ENCODE data around the gene ACOX1. TPM values are rescaled to one million over a fixed set of nuclear protein-coding genes. Genes with fewer than 3 reads are reported as not detected.

ACOX1 gene
- total and polyA plus RNA-seq, 2 of the 13 experiments (the other 11 are each of a cell fraction or from before 2014, with no cell fraction given), result 86.4 to 120 TPM

GRCh38 chr17:75894049-75894733 lies 84.8 kb downstream of the ACOX1 start (continued):
- TF ChIP-seq ZNF34 (CRISPR knock-in tag; IDR thresholded peaks at IDR 0.05; ENCODE audit: borderline replicate concordance), result no peak
- no peak for TF ChIP-seq ZNF569 (CRISPR knock-in tag; IDR thresholded peaks at IDR 0.05; ENCODE audit: borderline replicate concordance)
- TF ChIP-seq ZNF570 (CRISPR knock-in tag; IDR thresholded peaks at IDR 0.05; ENCODE audit: borderline replicate concordance), result no peak
- TF ChIP-seq ZNF816 (CRISPR knock-in tag; IDR thresholded peaks at IDR 0.05; ENCODE audit: borderline replicate concordance), result no peak
- TF ChIP-seq HNF1B (CRISPR knock-in tag; IDR thresholded peaks at IDR 0.05), result peak; percentile 43; the same call in 1 of the 2 replicates
- TF ChIP-seq ZNF543 (CRISPR knock-in tag; IDR thresholded peaks at IDR 0.05), result no peak
- TF ChIP-seq SYNCRIP (IDR thresholded peaks at IDR 0.05; ENCODE audit: insufficient read depth, low read depth, low read length), result no peak
- TF ChIP-seq TCF7L2 (IDR thresholded peaks at IDR 0.05; ENCODE audit: low read depth, low read length), result no peak
- TF ChIP-seq CAMTA2 (CRISPR knock-in tag; IDR thresholded peaks at IDR 0.05; ENCODE audit: borderline replicate concordance), result peak; percentile 74; the same call in 1 of the 2 replicates
- no peak for TF ChIP-seq KDM3A (CRISPR knock-in tag; IDR thresholded peaks at IDR 0.05; ENCODE audit: low read depth)
- TF ChIP-seq NCOR1 (IDR thresholded peaks at IDR 0.05; ENCODE audit: borderline replicate concordance, low read length), result no peak
- no peak for TF ChIP-seq TAF15 (IDR thresholded peaks at IDR 0.05; ENCODE audit: low read depth, low read length, poor library complexity, severe bottlenecking)
- TF ChIP-seq KDM4B (CRISPR knock-in tag; IDR thresholded peaks at IDR 0.05), result no peak
- TF ChIP-seq KDM1A (CRISPR knock-in tag; IDR thresholded peaks at IDR 0.05), result no peak
- peak; percentile 55; the same call in 1 of the 2 replicates for TF ChIP-seq RBAK (CRISPR knock-in tag; IDR thresholded peaks at IDR 0.05)
- TF ChIP-seq ZNF749 (CRISPR knock-in tag; IDR thresholded peaks at IDR 0.05; ENCODE audit: borderline replicate concordance), result no peak
- no peak for TF ChIP-seq MAFG (CRISPR knock-in tag; IDR thresholded peaks at IDR 0.05)
- no peak; the same call in 1 of the 2 replicates for TF ChIP-seq ZNF605 (CRISPR knock-in tag; IDR thresholded peaks at IDR 0.05)
- peak; percentile 25; the same call in 1 of the 2 replicates for TF ChIP-seq PAF1 (CRISPR knock-in tag; IDR thresholded peaks at IDR 0.05)
- TF ChIP-seq PHF8 (CRISPR knock-in tag; IDR thresholded peaks at IDR 0.05), result peak; percentile 46; the same call in 1 of the 2 replicates
- TF ChIP-seq ELK4 (CRISPR knock-in tag; IDR thresholded peaks at IDR 0.05; ENCODE audit: borderline replicate concordance), result no peak
- TF ChIP-seq RORA (CRISPR knock-in tag; IDR thresholded peaks at IDR 0.05), result no peak
- TF ChIP-seq ZNF850 (CRISPR knock-in tag; conservative IDR thresholded peaks at IDR 0.05), result no peak
- TF ChIP-seq THAP7 (CRISPR knock-in tag; IDR thresholded peaks at IDR 0.05), result no peak
- TF ChIP-seq TFDP1 (CRISPR knock-in tag; IDR thresholded peaks at IDR 0.05; ENCODE audit: borderline replicate concordance), result no peak
- TF ChIP-seq ZNF776 (CRISPR knock-in tag; IDR thresholded peaks at IDR 0.05), result peak; percentile 71; the same call in 1 of the 2 replicates
- TF ChIP-seq FOSL2 (CRISPR knock-in tag; IDR thresholded peaks at IDR 0.05), result no peak
